HG03135 (cell line): ENCODE measurements around the gene ABCB4.

Experiments used
- ATAC-seq: cut with Tn5 transposase; IDR thresholded peaks from one replicate; pipeline ENCODE4 v1.9.1; 2021; ENCODE audit warnings: mild to moderate bottlenecking, moderate library complexity; ENCODE audit not compliant: unreplicated experiment

The ABCB4 gene

DNA sequence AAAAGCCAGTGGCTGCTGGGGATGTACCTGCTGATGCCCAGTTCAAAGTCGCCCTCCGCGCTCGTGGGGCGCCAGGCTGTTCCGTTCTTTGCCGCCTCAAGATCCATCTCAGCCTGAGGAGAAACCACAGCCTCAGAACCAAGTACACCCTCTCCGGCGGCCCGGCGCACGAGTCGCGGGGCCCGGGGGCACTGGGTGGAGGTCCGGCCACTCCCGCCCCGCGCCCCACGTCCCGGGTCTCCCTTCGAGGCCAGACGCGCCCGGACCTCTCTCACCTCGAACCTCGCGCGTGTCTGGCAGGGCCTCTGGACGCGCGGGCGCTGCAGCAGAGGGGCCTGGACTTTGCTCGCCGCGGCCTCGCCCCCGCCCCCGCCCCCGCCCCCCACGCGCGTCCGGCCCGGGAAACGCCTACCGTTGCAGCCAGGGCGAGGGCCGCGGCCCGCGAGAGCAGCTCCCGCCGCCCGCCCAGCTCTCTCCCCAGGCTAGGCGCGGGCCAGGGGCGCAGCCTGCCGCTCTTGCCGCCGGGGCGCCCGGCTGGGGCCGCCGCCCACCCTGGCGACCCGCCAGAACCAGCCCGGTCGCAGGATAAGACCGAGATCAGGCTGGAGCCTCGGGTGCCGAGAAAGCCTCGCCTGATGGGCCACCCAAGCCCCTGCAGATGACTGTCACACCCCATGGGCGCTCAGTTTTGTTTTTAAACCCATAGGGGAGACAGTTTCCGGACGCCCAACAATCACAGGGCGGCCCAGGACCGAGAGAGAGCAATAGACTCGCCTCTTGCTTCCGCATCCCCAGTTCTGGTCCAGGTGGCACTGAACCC, at the start of gene ABCB4:
Gene ABCB4, minus strand, starts transcription at position 322 of the 820 bp plus-strand sequence. Its CDS starts 215 bp downstream, at position 107.
- ATAC-seq = peak; percentile 27

DNA sequence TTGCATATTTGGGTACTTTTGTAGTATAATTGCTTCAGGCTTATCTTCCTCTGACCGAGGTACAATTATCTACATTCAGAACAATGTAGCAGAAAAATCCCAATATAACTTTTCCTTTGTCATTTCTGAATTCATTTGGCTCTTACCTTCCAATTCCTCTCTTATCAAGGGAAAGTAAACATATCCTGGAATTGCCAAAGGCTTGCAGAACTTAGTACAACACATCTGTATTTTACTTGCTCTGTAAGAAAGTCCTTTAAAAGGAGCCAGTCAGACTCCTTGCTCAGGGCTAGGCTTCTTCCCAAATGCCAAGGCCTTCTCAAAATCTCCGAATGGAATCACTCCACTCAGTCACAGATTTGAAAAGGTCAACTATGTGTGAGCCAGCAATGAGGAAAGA, 43.3 kb upstream of the ABCB4 start:
- ATAC-seq = no peak

DNA sequence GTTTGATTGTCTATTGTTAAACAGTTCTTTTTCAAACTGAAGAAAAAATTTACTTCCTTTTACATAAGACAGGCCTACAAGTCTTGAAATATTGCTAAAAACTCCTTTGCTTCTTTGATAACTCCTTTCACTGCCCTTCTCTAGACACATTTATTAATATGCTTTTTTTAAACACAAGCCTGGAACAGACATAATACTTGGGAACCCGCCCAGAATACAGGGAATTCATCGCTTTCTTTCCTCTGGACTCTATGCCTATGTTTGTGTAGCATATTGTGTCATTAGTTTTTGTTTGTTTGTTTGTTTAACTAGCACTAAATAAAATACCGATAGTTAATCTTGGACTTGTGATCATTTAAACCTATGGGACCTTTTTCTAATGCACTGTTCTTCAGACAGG, 42.4 kb upstream of the ABCB4 start:
- ATAC-seq = no peak

DNA sequence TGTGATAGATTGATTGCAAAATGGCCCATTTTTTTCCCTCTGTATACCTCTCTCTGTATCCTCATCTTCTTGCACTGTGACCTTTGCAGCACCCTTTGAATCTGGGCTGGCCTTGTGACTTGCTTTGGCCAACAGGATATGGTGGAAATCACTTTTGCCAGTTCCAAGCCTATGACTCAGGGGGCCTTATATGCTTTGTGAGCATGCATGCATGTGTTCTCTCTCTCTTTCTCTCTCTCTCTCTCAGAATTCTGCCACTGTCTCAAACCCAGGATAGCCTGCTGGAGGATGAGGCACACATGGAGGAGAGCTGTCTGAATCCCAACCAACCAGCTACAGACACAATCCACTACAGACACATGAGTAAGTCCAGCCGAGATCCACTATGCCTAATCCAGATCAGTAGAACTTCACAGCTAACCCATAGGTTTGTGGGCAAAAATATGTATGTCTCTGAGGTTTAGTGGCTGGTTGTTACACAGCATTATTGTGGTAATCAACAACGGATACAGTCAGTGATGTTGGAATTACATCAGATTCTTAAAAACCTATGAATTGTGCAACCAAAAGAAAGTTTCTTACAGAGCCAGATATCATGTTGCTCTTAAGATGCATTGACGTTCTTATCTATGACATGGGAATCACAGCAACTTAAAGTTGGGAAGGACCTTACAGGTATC, 41.8 kb upstream of the ABCB4 start:
- ATAC-seq = no peak

DNA sequence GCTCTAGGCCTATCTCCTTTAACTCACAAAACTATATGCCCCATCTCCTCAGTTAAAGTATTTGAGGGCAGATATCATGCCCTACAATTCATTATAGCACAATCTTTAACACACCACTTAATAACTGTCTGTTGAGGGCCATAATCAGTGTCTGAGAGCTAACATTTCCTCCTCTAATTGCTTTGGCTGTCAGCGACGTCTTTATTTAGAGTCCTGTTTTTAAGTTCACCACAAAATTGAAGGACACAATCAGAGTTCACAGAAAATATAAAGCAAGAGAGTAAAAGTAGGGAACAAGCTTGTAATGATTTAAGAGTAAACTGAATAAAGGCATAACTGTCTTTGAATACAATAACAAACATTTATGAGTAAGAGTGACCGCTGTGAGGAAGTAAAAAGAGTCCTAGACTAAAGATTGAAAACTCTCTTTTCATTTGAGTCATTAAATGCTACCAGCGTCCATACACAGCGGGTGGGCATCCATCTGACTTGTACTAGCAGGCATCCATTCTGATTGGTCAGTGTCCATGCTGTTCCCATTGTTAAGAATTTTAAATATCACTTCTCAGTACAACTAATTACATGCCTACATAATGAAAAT, 38.4 kb upstream of the ABCB4 start:
- no peak for ATAC-seq

DNA sequence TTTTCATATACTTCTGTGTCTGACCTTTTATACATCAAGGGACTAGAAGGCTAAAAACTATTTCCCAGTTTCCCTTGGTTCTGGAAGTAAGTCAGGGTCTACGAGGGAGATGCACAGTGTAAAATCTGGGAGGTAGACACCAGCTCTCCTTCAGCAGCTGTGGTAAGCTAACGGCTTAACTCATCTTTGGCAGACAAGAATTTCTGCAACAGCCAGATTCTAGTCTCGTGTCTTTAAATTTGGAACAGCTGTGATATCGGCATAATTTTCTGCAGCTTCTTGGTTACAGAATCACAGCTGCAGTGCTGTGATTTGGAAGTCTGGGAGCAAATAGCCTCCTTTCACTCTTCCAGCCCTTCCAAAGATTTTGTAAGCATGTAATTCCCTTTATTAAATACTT, 37.4 kb upstream of the ABCB4 start:
- ATAC-seq = no peak

DNA sequence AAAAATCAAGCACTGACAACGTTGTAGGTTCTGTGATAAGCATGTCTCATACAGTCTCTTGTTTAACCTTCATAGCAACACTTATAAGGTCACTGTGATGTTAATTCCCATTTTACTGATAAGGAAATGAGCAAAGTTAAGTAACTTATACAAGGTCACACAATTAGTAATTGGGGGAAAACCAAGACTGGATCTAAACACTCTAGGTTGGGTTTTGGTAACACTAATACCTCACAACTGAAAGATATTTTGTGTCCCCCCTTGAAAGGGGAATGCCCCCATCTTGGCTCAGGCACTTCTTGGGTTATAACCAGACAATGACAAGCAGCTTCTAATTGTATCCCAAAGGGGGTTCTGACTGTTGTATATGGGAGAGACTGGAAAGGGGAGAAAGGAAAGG, 36.0 kb upstream of the ABCB4 start:
- ATAC-seq = no peak

DNA sequence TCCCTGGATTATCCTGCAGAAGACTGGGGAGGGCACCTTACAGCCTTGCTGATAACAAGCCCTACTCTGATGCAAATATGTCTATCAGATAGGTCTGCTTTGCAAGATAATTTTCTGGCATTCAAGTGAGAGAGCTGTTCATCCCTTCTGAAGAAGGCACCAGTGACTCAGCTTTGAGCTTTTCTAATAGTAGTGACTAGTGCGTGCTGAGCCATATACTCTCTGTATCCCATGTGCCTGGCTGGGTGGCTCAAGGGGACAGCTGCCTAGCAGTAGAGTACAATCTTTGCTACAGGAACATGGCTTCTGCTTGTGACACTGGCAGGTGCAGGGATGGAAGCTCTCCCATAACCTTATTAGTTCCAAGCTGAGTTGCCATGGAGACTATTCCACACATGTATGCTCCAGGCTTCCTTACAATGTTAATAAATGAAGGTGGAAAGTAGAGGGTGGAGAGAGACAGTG, 35.0 kb upstream of the ABCB4 start:
- ATAC-seq = no peak

DNA sequence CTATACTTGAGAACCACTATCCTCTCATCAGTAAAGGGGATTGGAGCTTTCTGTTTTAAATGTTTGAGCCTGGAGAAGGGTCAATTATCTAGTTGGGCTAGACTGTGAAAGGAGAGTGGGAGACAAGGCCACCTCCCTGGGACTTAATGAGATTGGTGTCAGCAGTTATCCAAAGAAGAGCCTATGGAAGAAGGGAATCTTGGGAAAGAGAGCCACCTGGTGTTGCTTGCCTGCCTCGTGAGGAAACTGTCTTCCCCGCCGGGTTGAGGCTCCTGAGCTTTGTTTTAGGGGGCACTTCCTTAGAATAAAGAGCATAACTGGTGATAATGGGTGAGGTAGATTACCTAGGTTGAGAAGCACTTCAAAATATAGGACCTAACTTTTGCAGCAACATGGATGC, 32.0 kb upstream of the ABCB4 start:
- ATAC-seq = no peak

DNA sequence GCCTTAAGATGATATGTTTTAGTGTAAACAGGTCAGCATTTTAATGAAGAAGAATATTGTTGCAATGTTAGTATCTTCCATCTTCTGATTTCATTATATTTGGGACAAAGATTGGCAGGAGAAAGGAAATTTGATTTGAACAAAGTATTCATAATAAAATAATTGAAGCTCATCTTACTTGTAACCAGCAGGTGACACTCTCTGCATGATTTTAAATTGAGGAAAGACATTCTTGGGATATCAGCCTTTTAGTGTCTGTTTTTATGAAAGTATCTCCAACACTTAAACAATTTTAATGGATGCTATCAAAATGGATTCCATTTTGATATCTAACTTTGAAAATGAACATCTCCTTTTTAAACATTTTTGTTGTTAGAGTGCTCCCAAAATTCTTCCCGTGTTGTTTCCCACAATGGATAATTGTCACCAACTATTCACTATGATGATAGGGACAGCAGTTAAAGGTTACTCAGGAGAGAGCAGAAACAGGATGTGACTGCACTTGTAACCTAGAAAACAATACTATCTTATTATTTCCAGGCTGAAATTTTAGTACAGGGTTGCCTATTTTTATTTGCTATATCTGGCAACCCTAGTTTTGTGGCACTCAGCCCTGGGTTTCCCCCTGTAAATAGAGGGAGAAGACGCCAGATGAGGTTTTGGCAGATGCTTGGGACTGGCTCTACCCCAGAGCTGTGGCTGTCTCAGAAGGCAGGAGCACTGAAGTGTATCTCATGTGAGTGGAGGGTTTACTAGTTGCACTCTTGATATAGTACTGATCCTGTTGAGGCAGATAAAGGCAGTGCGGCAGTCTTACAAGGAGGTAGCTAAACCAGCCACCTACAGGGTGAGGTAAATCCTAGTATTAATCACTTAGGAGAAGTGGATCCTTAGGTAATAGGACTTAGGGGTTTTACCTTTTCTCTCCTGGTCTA, 31.0 kb upstream of the ABCB4 start:
- no peak for ATAC-seq

DNA sequence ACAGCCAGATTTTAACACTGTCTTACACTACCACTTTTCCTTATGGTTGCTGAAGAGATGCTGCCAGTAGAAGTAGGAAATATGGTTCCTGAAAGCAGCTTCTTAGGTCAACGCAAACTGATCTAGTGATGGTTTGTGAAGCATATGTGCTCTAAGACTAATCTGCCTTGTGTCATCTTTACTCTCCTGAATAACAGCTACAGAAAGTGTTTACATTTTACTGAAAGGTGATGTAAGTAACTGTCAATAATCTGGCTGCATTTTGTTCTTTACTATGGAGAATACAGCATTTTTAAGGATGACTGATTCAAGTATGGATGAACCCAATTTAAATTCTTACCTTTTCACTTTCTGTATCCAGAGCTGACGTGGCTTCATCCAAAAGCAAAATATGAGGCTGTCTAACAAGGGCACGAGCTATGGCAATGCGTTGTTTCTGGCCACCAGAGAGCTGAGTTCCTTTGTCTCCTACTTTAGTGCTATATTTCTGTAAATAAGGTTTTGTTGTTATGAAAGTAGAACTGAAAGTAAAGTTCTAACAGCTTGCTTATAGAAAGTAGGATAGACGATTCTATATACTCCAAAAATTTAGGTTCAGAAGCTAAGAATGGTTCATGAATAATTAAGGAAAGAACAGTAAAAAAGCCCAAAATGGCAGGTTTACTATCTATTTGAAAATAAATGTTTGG, 30.2 kb upstream of the ABCB4 start:
- no peak for ATAC-seq

DNA sequence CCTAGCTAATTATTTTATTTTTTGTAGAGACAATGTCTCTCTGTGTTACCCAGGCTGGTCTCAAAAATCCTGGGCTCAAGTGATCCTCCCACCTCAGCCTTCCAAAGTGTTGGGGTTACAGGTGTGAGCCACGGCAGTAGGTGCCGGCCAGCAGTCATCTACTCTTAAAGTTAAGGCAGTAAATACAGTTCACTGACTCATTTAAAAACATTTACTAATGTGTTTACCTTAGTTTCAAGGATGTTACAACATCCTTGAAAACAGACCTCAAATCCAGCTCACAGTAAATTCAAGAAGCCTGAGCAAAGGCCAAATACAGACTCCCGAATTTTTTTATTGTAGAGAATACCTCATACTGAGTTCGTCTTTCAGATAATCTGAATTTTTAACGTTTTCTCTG, 29.6 kb upstream of the ABCB4 start:
- no peak for ATAC-seq

DNA sequence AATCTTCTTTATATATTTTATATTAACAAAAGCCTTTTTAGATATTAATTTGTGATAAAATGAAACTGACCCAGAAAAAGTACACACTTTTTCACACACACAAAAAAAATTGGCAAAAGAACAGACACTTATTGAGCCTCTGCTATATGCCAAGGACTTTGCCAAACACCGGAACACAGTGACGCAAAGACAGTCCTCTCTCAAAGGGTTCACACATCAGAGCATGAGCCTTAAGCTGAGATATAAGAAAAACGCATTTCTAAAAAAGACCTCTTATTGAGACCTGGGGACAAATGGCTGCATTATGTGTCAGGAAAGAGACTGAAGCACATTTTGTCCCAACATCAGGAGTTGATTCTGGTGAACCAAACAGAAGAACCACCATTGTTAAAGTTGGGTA, 24.0 kb upstream of the ABCB4 start:
- no peak for ATAC-seq

DNA sequence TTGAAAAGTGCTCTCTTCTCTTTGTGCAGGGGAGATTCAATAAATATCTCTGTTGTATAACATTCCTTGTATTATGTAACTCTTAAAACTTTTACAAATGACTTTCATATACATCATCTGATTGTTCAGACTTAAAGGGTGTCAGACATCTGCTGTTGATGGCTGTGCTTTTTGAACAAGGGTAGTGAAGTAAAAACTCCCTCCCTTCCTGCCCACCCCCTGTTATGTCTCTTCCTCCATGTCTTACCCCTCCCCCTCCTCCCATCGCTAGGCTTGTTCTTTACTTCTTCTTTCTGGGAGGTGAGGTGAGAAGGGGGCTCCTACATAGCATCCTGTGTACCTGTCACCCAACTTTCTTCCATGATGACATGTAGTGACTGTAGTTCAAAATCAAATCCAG, 23.4 kb upstream of the ABCB4 start:
- ATAC-seq = no peak

DNA sequence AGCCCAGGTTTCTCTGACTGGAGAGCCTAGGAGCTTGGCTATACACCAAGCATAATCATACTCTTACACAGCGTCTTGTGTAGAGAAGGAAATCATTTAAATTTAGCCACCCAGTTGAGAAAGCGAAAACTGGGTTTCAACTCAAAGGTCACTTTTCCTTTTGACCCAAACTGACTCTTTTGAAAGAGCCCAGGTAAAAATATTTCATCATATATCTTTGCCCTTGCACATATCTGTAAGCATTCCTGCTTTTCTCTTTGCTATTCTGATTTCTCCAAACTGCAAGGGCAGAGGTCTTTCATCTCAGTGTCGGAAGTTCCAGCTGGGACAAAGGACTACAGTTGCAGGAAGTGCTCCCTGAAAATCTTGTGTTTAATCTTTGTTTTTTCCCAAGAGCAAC, 22.0 kb upstream of the ABCB4 start:
- ATAC-seq = no peak

DNA sequence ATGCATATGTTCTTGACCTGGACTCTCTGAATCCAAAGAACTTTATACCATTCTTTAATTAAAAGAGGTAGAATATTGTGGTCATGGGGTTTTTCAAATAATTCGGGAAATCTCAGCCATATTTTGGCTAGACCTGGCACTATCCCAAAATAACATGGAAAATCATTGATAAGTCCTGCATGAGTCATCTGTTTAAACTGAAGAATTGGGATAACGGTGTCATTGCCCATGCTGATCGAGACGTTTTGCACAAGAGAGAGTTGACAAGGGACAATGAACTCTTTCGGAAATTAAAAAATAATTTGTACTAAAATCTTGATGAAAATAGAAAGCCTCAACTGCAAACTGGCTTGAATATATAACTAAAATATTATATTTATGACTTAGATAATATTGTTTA, 19.9 kb upstream of the ABCB4 start:
- no peak for ATAC-seq

DNA sequence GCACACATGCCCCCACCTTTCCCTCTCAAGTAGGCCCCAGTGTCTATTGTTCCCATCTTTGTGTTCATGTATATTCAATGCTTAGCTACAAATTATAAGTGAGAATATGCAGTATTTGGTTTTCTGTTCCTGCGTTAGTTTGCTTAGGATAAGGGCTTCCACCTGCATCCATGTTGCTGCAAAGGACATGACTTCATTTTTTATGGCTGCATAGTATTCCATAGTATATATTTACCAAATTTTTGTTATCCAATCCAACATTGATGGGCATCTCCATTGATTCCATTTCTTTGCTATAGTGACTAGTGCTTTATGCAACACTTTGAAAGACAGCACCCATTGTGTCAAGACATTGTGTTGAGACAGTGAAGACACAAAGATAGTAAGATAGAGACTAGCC, 19.0 kb upstream of the ABCB4 start:
- no peak for ATAC-seq

DNA sequence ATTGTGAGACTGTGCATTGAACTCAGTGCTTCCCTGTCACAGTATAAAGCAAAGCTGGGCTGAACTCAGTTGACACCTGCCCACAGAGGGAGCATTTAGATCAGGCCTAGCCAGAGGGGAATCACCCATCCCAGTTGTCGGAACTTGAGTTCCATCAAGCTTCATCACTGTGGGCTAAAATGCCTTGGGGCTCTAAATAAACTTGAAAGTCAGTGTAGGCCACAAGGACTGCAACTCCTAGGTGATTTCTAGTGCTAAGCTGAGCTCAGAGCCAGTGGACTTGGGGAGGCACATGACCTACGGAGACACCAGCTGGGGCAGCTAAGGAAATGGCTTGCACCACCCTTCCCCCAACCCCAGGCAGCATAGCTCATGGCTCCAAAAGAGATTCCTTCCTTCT, 7.7 kb upstream of the ABCB4 start:
- no peak for ATAC-seq

DNA sequence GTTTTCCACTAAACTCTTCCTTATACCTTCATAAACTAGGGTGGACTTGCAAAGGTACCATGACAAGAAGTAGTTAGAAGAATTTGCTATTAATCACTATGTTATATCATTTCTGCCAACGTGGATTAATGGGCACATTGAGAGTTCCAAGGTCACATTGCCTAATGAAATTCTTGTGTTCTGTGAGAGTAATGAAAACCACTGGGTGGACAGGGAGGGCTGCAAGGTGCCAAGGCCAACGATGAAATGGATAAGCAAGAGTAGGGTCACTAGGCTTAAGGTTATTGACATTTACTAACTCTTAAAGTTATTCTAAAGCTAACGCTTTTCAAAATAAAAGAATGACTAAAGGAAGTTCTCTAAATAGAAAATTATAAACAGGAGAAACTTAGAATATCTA, 6.6 kb upstream of the ABCB4 start:
- no peak for ATAC-seq

DNA sequence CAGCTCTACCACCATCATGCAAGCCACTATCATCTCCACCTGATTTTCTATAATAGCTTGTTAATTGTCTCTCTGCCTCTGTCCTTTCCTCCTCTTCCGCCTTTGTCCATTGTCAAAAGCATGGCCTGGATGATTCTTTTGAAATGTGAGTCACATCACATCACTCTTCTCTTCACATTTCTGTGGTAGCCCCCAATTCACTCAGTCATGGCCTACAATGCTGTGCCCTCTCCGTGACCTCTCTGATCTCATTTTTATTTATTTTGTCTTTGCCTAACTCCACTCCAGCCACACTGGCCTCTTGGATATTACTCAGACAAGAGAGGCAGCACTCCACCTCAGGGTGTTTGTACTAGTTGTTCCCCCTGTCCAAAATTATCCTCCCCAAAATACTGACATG, 4.9 kb upstream of the ABCB4 start:
- ATAC-seq = no peak
